ENCODE measurements around the gene SORT1.

SORT1 gene

GRCh38 chr1:109270623-109271317, 126.9 kb downstream of the SORT1 start:
- H3K36me3 ChIP-seq = peaks cover 87% of the 10 kb centered on the region
- no peak overlapping the region for H3K27ac ChIP-seq
- no peaks in the 10 kb centered on the region for H3K9me3 ChIP-seq (ENCODE audit: severe bottlenecking)
- no peak overlapping the region for H3K4me3 ChIP-seq (ENCODE audit: low read depth, low read length)
- DNase-seq = no peak
- TF ChIP-seq, protein P1, sequence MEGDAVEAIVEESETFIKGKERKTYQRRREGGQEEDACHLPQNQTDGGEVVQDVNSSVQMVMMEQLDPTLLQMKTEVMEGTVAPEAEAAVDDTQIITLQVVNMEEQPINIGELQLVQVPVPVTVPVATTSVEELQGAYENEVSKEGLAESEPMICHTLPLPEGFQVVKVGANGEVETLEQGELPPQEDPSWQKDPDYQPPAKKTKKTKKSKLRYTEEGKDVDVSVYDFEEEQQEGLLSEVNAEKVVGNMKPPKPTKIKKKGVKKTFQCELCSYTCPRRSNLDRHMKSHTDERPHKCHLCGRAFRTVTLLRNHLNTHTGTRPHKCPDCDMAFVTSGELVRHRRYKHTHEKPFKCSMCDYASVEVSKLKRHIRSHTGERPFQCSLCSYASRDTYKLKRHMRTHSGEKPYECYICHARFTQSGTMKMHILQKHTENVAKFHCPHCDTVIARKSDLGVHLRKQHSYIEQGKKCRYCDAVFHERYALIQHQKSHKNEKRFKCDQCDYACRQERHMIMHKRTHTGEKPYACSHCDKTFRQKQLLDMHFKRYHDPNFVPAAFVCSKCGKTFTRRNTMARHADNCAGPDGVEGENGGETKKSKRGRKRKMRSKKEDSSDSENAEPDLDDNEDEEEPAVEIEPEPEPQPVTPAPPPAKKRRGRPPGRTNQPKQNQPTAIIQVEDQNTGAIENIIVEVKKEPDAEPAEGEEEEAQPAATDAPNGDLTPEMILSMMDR (IDR thresholded peaks at IDR 0.05; ENCODE audit: low read depth, low read length) = no peak
- no peaks in the 10 kb centered on the region for H3K27me3 ChIP-seq (ENCODE audit: insufficient read depth, low read depth, severe bottlenecking)

DNA sequence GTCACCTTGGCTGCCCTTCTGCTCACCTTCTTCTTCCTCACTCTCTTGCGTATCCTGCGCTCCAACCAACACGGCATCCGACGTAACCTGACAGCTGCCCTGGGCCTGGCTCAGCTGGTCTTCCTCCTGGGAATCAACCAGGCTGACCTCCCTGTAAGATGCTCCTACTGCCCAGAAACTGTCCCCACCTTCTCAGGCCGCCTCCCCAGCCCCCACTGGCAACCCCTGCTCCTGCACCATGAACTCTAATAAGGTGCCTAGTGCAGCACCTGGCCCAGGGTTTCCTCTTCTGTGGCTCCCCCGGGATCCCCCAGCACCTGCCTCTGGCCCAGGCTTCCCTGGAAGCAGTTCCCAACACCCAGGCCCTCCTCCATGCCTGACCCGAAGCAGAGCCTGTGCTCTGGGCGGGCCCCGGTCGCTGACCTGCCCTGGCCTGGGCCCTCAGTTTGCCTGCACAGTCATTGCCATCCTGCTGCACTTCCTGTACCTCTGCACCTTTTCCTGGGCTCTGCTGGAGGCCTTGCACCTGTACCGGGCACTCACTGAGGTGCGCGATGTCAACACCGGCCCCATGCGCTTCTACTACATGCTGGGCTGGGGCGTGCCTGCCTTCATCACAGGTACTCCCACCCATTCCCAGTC, 127.6 kb downstream of the SORT1 start:
- no peaks in the 10 kb centered on the region for H3K27me3 ChIP-seq (ENCODE audit: insufficient read depth, low read depth, severe bottlenecking)
- H3K27ac ChIP-seq = no peak overlapping the region
- no peaks in the 10 kb centered on the region for H3K9me3 ChIP-seq (ENCODE audit: severe bottlenecking)
- no peak overlapping the region for H3K4me3 ChIP-seq (ENCODE audit: low read depth, low read length)
- TF ChIP-seq, protein P1 (IDR thresholded peaks at IDR 0.05; ENCODE audit: low read depth, low read length) = no peak
- H3K36me3 ChIP-seq = peaks cover 87% of the 10 kb centered on the region
- DNase-seq = no peak

GRCh38 chr1:109269212-109269980, 128.3 kb downstream of the SORT1 start:
- Histone ChIP-seq H3K4me3 (ENCODE audit: low read depth, low read length) (no peak overlapping the region), H3K36me3 (peaks cover 89% of the 10 kb centered on the region), H3K27me3 (ENCODE audit: insufficient read depth, low read depth, severe bottlenecking) (no peaks in the 10 kb centered on the region), H3K27ac (no peak overlapping the region), H3K9me3 (ENCODE audit: severe bottlenecking) (no peaks in the 10 kb centered on the region)
- TF ChIP-seq, protein P1 (IDR thresholded peaks at IDR 0.05; ENCODE audit: low read depth, low read length) = no peak
- DNase-seq = no peak

- Histone ChIP-seq H3K36me3 (peaks cover 83% of the 10 kb centered on the region), H3K27me3 (ENCODE audit: insufficient read depth, low read depth, severe bottlenecking) (no peaks in the 10 kb centered on the region), H3K27ac (no peak overlapping the region), H3K9me3 (ENCODE audit: severe bottlenecking) (no peaks in the 10 kb centered on the region), H3K4me3 (ENCODE audit: low read depth, low read length) (no peak overlapping the region)
- DNase-seq = no peak
- TF ChIP-seq, protein P1 (IDR thresholded peaks at IDR 0.05; ENCODE audit: low read depth, low read length) = no peak
Measured at GRCh38 chr1:109268431-109269211, 129.1 kb downstream of the SORT1 start.

DNA sequence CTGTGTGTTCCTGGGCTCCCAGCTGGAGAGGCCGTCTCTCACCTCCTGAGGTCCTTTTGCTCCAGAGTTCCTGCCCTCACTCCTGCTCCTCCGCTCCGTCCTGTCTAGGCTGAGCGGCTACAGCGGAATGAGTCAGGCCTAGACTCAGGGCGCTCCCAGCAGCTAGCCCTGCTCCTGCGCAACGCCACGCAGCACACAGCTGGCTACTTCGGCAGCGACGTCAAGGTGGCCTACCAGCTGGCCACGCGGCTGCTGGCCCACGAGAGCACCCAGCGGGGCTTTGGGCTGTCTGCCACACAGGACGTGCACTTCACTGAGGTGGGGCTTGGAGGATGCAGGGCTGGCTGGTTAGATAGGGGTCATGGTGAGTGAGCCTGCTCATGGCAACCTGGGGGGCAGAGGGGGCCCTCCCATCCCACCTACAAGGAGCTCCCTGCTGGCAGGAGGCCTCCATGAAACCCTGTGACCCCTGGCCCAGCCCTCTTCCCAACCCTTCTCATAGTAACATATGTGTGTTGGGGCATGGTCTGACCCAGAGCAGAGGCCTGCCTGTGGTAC, 129.9 kb downstream of the SORT1 start:
- DNase-seq = no peak
- peaks cover 87% of the 10 kb centered on the region for H3K36me3 ChIP-seq
- no peak overlapping the region for H3K4me3 ChIP-seq (ENCODE audit: low read depth, low read length)
- no peaks in the 10 kb centered on the region for H3K9me3 ChIP-seq (ENCODE audit: severe bottlenecking)
- no peaks in the 10 kb centered on the region for H3K27me3 ChIP-seq (ENCODE audit: insufficient read depth, low read depth, severe bottlenecking)
- TF ChIP-seq, protein P1 (IDR thresholded peaks at IDR 0.05; ENCODE audit: low read depth, low read length) = no peak
- no peak overlapping the region for H3K27ac ChIP-seq

Measured in WERI-Rb-1 (cell line).